ENCODE results near the gene SHC1.

DNA sequence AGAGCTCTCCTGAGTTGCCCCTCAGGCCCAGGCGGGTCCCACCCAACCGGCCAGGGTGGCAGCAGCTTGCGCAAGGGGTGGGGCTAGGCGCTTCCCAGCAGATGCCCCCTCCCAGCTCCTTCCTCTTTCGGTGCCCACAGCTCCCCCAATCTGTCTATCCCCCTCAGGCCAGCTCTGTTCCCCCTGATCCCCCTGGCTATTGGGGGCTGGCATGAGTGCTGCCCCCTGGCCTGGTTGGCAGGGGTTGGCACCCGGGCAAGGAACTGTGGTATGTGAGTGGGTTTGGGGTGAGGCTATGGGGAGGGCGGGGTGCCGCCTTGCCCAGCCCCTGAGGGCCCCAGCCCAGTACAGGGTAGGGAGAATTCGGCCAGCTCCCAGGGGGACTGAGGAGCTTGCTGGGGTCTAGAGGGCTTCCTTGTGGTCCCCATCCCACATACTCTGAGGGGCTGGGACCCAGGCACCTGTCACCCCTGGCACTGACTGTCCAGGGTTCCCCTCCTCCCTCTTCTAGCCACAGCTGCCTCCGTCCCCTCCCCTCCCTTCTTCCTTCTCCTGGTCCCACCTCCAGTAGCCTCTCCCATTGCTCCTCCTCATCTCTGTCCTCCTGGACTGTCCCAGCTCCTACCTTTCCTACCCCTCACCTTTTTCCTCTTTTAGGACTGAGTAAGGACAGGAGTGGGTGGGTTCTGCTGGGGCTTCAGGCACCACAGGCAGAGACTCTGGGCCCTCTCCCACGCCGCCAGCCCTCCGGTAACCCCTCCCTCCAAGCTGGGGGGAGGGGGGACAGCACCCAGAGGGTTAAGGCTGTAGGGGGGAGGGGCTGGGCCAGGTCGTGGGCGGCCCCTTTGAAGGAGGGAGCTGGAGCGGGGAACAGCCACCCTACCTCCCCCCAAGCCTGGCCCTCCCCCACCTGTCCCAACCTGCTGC lies 37.7 kb upstream of the SHC1 start:
- no peak for TF ChIP-seq CTCF (IDR thresholded peaks at IDR 0.05)
- TF ChIP-seq JUN (CRISPR knock-in tag; IDR thresholded peaks at IDR 0.05): no peak
- TF ChIP-seq E2F5 (CRISPR knock-in tag; IDR thresholded peaks at IDR 0.05): no peak
- TF ChIP-seq TCF7 (CRISPR knock-in tag; IDR thresholded peaks at IDR 0.05; ENCODE audit: low read depth): no peak
